GM19455 (cell line): ENCODE data around the gene ASNS.
"Not testable (repeated sequence)": the region's sequence is repeated elsewhere in the genome, so short reads cannot be mapped to it uniquely, and the experiment has no call there.

Experiments used
- ATAC-seq: cut with Tn5 transposase; IDR thresholded peaks from one replicate; pipeline ENCODE4 v1.9.1; 2021; ENCODE audit not compliant: unreplicated experiment

The ASNS gene, protein sequence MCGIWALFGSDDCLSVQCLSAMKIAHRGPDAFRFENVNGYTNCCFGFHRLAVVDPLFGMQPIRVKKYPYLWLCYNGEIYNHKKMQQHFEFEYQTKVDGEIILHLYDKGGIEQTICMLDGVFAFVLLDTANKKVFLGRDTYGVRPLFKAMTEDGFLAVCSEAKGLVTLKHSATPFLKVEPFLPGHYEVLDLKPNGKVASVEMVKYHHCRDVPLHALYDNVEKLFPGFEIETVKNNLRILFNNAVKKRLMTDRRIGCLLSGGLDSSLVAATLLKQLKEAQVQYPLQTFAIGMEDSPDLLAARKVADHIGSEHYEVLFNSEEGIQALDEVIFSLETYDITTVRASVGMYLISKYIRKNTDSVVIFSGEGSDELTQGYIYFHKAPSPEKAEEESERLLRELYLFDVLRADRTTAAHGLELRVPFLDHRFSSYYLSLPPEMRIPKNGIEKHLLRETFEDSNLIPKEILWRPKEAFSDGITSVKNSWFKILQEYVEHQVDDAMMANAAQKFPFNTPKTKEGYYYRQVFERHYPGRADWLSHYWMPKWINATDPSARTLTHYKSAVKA

DNA sequence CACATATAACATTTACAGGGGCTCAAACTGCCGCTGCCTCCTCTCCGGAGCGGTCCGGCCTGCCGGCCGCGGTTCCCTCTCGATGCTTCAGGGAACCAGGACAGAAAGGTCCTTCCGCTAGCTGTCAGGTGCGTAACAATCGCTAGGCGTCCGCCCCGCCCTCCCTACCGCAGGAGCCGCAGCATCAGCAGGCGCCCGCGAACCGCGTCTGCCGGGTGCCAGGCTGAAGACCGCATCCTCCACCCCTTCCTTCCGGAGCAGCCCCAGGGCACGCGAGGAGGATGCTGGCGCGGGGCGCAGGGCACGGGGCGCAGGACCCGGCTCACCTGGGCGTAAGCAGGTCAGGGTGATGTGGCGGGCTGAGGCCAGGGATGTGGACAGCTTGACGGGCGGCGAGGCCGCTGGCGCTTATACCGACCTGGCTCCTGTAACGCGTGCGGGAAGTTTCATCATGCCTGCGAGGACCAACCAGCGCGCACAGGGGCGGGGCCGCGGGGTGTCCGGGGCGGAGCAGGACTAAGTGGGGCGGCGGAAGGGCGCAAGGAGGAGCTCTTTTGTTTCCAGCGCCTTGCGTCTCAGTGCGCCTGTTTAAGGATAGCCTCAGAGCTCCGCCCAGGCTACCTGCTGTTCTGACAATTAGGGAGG lies at the start of gene ASNS:
ASNS (minus strand) TSS at position 384 of the 645 bp plus-strand sequence. CDS start 3,252 bp downstream, outside the sequence.
- ATAC-seq = peak; percentile 99

DNA sequence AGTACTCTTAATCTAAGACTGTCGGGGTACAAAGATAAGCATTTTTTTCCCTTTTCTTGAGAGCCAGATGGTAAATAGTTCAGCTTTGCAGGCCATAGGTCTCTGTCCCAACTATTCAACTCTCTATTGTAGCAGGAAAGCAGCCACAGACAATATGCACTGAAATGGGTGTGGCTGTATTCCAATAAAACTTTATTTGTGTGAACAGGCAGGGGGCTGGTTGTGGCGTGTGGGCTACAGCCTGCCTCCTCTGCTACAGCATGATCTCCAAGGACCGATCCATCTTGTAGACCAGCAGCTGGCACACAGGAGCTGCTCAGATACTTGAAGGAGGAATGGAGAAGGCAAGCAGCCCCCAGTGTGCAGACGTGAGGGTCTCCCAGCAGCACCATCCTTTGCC lies 49.0 kb upstream of the ASNS start:
- ATAC-seq = not testable (repeated sequence)

DNA sequence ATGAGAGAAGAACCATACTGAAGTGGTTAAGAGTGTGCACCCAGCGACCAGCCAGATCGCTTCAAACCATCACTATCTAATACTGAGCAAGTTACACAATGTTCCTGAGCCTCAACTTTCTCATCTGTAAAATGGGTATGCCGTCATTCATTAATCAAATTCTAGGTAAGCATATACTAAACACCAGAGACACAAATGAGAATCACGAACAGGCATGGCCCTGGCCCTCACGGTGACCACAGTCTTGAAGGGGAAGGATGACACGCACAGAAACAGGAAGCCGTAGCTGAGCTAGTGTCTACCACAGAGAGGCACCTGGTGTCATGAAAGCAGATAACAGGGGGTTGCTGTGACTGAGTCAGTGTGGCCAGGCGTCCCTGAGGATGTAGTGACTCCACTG lies 43.1 kb upstream of the ASNS start:
- not testable (repeated sequence) for ATAC-seq

DNA sequence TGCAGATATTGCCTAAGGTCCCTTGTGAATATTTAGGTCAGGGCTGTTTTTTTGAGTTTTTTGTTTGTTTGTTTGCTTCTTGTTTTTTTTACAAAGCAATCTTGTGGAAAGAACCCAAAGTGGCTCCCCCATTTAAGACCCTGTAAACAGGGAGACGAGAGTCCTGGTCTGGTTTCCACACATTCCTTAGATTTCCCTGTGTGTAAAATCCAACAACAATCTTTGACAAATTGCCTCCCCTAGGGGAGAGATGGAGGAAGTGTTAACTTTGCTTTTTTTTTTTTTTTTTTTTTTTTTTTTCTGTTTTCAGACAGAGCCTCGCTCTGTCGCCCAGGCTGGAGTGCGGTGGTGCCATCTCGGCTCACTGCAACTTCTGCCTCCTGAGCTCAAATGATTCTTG lies 40.1 kb upstream of the ASNS start:
- not testable (repeated sequence) for ATAC-seq

DNA sequence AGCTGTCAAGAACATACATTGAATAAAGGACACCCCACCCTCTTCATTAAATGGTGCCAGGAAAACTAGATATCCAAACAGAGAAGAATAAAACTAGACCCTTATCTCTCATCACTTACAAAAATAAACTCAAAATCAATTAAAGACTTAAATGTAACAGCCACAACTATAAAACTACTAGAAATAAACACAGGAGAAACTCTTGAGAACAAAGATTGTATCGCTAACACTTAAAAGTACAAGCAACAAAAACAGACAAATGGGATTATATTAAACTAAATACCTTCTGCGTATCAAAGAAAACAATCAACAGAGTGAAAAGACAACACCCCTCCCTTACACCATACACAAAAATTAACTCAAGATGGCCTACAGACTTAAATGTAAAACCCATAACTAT lies 24.7 kb upstream of the ASNS start:
- ATAC-seq = not testable (repeated sequence)

DNA sequence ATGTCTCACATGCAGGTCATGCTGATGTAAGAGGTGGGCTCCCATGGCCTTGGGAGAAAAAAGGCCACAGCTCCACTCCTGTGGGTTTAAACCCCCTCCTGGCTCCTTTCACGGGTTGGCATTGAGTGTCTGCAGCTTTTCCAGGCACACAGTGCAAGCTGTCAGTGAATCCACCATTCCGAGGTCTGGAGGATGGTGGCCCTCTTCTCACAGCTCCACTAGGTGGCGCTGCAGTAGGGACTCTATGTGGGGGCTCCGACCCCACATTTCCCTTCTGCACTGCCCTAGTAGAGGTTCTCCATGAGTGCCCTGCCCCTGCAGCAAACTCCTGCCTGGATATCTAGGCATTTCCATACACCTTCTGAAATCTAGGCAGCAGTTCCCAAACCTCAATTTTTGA lies 19.5 kb upstream of the ASNS start:
- ATAC-seq = not testable (repeated sequence)

DNA sequence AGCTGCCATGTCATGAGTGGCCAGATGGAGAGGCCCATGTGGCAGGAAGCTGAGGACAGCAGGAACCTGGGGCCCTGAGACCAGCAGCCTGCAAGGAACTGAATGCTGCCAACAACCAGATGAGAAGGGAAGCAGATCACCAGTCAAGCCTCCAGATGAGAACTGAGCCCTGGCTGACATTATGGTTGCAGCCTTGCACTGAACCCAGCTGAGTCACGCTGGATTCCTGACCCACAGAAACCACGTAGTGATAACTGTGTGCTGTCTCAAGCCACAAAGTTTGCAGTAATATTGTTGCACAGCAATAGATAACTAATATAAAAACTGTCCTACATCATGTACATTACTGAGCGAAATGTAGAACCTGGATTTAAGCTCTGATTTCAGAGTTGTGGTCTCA lies 7.3 kb upstream of the ASNS start:
- ATAC-seq = not testable (repeated sequence)

DNA sequence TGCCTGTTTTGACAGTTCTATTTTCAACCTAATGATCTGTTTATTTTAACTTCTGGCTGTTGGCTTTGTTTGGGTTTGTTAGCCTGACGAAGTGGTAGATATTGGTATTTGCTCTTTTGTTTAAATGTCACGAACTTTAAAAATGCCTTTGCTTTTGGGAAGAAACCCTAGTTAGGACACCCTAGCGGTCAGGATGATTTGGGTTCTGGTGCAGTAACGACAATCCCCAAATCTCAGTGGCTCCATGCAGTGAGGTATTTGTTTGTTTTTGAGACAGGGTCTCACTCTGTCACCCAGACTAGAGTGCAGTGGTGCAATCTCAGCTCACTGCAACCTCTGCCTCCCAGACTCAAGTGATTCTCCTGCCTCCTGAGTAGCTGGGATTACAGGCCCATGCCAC lies 2.7 kb upstream of the ASNS start:
- ATAC-seq = not testable (repeated sequence)

DNA sequence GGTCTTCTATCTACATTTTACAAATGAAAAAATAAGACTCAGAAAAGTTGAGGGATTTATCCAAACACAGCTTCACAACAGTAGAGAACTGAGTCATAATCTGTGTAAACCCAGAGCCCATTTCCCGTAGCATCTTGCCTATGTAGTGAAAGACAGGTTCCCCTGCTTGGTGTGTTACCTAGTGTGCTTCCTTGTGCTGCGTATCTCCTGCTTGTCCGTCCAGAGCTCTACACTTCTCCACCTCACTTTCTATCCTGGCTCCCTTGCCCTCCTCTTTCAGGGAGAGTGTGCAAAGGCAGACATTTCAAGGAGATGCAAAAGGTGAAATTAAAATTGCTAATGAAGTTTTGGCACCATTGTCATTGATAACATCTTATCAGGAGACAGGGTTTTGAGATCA lies 1.4 kb upstream of the ASNS start:
- ATAC-seq = no peak

DNA sequence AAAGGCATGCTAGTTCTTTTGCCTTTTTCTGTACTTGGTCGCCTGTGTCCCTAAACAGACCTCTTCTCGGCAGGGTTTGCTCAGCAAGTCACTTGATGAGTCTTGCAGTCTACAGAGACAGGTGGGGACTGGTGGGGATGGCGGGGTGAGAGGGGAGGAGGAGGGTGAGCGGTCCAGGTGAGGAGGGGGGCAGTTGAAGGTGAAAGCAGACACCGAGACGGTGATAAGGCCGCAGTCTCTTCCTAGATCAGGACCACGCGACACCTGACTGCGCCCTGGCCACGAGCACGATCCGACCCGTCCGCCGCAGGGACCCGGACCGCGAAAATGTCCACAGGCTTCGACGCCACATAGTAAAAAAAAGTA lies 566 bp downstream of the ASNS start:
- no peak for ATAC-seq

DNA sequence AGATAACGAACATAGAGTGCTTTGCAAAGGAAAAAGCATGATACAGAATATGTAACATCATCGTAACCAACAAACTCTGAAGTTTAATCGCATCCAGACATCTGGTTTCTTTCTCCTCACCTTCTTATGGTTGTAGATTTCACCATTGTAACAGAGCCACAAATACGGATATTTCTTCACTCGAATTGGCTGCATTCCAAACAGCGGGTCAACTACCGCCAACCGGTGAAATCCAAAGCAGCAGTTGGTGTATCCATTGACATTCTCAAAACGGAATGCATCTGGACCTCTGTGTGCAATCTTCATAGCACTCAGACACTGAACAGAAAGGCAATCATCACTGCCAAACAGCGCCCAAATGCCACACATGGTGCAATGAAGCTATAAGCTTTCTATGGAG lies 3.4 kb downstream of the ASNS start:
- no peak for ATAC-seq

DNA sequence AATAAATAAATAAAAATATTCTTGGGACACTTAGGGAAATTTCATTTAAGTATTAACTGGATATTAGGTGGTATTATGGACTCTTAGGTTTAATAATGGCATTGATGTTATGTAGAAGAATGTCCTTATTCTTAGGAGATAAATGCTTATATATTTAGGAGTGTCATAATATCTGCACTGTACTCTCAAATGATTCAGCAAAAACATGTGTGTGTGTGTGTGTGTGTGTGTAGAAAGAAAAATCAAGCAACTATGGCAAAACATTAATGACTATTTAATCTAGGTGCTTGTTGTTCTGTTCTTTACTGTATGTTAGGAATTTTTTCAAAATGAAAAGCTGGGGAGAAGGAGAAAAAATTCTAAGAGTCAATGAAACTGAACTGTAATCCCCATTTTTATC lies 3.9 kb downstream of the ASNS start:
- ATAC-seq = no peak

DNA sequence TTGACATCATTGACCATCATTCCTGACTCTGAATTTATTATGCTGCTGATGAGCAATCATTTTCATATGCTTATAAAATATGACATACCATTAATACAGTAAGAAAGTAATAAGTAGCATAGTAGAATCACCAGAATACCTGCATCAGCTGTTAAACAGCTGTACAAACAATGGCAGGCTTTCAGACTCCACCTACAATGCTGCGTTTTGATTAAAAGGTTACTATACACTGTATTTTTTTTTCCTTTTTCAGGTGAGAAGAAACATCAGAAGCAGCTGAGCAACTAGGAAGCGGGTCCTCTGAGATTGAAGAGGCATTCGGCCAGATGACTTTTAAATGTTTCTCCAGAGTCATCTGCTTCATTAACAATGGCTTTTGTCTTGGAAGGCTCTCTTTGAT lies 7.1 kb downstream of the ASNS start:
- ATAC-seq = no peak

DNA sequence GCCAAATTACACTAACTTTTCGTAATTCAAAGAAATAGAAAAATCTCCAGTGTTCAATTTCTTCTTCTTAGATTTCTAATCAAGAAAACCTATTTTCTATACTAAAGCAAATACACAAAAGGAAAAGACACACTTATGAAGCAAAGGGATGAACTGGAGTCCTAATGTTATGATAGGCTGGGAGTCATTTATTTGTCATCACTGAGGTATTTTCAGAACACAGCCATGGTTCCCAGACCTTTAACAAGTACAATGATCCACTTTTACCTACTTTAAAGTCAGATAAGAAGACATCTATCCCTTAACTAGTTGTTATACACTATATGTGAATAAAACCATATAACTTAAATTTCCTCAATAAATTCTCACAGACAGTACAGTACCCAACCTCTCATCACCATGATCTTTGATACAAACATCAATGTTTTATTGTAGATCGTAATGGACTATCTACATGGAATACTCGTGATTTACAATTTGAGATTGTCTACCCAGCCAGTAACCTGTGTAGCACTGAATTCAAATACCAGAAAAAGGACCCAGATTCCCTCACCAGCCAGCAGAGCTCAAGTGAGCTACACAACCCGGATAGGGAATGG lies 12.5 kb downstream of the ASNS start:
- no peak for ATAC-seq

DNA sequence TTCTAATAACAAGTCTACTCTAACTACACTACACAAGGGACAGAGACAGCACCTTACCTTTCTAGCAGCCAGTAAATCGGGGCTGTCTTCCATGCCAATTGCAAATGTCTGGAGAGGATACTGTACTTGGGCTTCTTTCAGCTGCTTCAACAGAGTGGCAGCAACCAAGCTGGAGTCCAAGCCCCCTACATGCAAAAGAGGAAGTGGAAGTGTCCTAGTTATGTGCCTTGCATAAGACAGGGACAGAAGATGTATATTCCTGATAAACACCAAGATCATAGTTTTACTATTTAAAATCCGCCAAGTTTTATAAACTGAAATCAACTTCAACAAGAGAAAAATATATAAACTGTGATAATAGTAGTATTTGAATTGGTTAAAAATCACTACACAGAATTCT lies 14.0 kb downstream of the ASNS start:
- ATAC-seq = no peak

DNA sequence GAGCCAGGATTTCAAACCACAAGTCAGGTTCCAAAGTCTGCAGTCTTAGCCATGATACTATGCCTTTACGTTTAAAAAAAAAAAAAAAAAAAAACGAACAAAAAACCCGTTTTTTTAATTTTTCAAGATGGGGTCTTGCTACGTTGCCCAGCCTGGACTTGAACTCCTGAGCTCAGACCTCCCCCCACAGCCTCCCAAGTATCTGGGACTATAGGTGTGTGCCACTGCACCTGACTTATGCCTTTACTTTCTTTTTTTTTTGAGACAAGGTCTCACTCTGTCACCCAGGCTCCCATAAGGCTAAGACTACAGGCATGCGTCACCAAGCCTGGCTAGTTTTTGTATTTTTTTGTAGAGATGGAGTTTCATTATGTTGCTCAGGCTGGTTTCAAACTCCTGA lies 14.7 kb downstream of the ASNS start:
- ATAC-seq = no peak

DNA sequence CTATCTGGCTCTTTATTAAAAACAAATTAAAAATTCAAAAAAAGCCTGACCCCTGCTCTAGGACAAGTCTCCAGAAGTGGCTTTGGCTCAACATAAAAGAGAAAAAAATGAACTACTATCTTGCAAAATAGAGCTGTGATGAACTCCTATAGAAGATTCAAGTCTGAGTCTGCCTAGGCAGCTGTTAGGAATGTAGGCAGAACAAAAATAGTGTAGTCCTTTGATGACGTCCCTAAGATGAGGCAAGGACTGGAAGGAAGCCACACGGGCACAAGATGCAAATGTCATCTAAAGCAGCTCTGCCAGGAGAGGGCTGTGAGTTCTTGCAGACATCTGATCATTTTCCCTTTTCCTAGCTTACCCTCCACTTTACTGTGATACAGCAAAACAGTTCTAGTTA lies 20.5 kb downstream of the ASNS start:
- no peak for ATAC-seq

DNA sequence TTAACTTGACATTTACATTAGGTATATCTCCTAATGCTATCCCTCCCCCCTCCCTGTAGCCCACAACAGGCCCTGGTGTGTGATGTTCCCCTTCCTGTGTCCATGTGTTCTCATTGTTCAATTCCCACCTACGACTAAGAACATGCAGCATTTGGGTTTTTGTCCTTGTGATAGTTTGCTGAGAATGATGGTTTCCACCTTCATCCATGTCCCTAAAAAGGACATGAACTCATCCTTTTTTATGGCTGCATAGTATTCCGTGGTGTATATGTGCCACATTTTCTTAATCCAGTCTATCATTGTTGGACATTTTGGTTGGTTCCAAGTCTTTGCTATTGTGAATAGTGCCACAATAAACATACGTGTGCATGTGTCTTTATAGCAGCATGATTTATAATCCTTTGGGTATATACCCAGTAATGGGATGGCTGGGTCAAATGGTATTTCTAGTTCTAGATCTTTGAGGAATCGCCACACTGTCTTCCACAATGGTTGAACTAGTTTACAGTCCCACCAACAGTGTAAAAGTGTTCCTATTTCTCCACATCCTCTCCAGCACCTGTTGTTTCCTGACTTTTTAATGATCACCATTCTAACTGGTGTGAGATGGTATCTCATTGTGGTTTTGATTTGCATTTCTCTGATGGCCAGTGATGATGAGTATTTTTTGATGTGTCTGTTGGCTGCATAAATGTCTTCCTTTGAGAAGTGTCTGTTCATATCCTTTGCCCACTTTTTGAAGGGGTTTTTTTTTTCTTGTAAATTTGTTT lies 21.8 kb downstream of the ASNS start:
- ATAC-seq = not testable (repeated sequence)

DNA sequence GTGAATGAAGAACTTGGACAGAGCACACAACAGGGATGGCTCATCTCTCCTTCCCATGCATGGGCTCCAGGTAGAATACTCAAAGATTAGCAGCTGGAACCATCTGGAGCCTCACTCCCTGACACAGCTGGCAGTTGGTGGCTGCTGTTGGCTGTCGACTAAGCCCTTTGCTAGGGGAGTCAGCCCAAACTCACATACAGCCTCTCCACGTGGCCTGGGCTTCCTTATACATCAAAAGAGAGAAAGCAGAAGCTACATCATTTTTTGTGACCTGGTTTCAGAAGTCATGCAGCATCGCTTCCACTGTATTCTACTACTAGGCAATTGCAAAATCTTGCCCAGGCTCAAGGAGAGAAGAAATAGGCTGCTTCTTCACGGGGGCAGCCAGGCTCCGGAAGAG lies 24.4 kb downstream of the ASNS start:
- ATAC-seq = no peak

DNA sequence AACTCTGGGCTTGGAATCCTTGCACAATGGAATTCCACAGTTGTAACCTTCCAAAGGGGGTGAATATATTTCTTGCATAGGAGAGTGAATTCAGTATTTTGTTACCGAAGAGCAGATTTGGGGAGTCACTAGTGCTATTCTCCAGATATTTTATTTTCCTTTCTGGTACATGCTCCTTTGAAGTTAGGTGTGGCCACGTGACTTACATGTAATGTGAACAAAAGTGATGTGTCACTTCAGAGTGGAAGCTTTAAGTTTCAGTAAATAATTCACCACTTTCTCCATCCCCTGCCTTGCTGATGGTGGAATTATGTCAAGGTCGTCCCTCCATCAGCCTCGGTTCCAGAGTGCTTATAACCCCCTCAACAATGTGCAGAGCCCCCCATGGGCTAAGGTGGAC lies 25.3 kb downstream of the ASNS start:
- ATAC-seq = no peak

DNA sequence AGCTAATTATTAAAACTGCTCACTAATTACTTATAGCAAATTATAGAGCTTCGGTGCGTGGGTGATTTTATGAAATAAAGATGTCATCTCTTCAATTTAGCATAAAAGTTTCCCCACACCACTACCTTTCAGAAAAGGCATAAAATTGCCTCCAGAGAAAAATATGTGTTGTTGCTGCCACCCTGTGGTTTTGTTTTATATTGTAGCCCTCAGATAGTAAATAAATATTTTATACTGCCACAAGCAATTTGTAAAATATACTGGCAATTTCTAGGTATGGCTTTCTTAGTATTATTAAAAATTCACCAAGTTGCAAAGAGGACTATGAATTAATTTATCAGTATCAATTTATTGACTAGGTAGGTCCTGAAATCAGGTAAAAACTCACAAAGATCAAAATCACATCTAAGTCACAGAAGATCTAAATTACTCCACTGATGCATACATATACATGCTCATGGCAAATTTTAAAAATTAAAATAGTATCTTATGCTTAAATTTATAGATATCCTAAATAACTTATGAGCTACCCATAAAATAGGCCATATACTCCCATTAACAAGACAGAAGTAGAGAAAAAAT lies 26.5 kb downstream of the ASNS start:
- ATAC-seq = no peak
